IMR-90 (cell line): Measurements from ENCODE around the gene MYLK4. TPM values are rescaled to one million over a fixed set of nuclear protein-coding genes. Genes with fewer than 3 reads are reported as not detected.

ENCODE experiments used
- CEBPB ChIP-seq: IDR thresholded peaks from 2 replicates; pipeline ENCODE4 v1.6.1; 2012; ENCODE audit warnings: low read depth, low read length, improper control_type of control experiment
- CHD1 ChIP-seq: IDR thresholded peaks from 2 replicates; pipeline ENCODE4 v1.6.1; 2012; ENCODE audit warnings: low read depth, low read length, improper control_type of control experiment
- RCOR1 ChIP-seq: IDR thresholded peaks from 2 replicates; pipeline ENCODE4 v1.6.1; 2012; ENCODE audit warnings: mild to moderate bottlenecking, low read length, improper control_type of control experiment; ENCODE audit not compliant: insufficient replicate concordance
- polyA plus RNA-seq, 3 experiments: library from polyadenylated mRNA; depleted of rRNA; stranded (reverse); fragments of >200 nt; gene quantifications; 2 replicates each; pipeline ENCODE4 v1.2.3, GENCODE V29; 2012; ENCODE audit warnings: low replicate concordance in 1 of 3
- total RNA-seq: library from RNA; depleted of rRNA; stranded (reverse); fragments of >200 nt; gene quantifications from 2 replicates; pipeline ENCODE4 v1.2.3, GENCODE V29; 2012
- TF ChIP-seq, protein P1 (sequence below): conservative IDR thresholded peaks from 2 replicates; pipeline ENCODE4 v1.5.1; 2012; ENCODE audit warnings: mild to moderate bottlenecking, low read depth, low read length, improper control_type of control experiment

MYLK4 gene
- total and polyA plus RNA-seq, 2 of the 4 experiments (the other 2 are of a cell fraction) = under 0.01 to 0.07 TPM

DNA sequence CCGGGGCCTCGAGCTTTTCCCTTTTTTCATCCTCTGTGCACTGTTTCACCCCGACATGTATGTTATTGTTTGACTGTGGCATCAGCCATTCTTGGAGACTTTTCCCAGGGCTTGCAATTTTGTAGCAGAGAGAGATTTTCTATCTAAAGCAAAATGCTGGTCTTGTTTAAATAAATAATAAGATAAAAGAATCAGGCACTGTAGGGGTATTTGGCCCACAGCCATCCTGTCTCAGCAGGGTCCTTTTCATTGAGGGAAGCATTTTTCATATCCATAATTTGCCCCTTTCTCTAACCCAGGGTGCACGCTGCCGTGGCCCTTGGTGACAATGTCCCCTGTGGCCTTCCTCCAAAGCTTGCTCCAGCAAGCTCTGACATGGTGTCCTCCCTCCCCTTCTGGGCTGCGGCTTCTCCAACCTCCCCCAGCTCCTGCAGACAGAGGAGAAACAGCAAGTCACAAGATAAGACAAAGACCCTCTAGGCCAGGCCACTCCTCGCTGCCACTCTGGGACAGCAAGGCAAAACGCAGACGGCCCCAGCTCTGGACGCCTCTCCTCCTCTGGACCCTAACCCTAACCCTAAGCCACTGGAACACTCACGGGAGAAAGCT is 117.6 kb downstream of the MYLK4 start (continued):
- TF ChIP-seq, protein P1, sequence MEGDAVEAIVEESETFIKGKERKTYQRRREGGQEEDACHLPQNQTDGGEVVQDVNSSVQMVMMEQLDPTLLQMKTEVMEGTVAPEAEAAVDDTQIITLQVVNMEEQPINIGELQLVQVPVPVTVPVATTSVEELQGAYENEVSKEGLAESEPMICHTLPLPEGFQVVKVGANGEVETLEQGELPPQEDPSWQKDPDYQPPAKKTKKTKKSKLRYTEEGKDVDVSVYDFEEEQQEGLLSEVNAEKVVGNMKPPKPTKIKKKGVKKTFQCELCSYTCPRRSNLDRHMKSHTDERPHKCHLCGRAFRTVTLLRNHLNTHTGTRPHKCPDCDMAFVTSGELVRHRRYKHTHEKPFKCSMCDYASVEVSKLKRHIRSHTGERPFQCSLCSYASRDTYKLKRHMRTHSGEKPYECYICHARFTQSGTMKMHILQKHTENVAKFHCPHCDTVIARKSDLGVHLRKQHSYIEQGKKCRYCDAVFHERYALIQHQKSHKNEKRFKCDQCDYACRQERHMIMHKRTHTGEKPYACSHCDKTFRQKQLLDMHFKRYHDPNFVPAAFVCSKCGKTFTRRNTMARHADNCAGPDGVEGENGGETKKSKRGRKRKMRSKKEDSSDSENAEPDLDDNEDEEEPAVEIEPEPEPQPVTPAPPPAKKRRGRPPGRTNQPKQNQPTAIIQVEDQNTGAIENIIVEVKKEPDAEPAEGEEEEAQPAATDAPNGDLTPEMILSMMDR = no peak
- no peak for TF ChIP-seq CEBPB
- TF ChIP-seq RCOR1 = no peak
- no peak for TF ChIP-seq CHD1
